ENCODE results near the gene TMEM18.

TMEM18 gene

DNA sequence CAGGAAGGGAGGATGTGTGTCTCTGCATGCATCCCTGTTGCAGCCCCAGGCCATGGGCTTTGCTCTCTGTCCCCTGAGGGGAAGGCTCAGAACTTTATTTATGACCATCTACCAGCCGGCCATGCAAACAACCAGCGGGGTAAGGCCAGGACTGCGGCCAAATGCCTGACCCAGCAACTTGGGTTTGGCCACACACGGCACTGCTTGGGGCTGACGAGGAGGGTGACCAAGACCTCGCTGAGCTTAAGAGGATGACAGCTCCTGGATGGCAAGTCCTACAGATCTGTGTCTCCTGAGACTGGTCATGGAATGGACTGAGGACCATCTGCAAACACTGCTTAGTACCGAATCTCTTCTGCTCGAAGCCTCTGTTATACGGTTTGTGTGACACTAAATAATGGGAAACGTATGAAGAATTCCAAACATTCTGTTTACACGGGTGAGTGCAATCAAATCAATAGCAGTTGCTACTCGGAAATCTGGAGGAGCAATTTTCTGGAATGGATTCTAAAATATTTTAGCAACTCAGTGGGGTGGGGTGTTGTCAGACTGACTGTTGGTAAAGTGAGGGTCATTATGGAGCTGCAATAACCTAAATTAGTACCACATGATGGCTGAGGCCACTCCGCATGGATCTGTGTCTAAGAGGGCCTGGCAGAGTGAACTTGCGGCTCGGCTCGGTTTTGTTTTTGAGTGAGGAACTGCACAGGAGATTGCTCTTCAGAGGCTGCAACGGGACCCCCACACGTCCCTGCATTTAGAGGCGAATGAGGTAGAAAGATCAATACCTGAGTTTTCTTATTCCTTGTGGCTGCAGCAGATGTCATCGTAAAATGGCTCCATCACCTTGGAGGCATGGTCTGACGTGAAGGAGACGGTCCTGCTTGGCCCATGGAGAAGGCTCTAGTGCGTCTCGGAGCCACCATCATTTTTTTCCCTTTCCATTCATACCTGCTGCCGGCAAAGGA, 26.6 kb downstream of the TMEM18 start:
- DNase-seq: no peak

GRCh38 chr2:649426-650342, 27.5 kb downstream of the TMEM18 start:
- DNase-seq: no peak

DNA sequence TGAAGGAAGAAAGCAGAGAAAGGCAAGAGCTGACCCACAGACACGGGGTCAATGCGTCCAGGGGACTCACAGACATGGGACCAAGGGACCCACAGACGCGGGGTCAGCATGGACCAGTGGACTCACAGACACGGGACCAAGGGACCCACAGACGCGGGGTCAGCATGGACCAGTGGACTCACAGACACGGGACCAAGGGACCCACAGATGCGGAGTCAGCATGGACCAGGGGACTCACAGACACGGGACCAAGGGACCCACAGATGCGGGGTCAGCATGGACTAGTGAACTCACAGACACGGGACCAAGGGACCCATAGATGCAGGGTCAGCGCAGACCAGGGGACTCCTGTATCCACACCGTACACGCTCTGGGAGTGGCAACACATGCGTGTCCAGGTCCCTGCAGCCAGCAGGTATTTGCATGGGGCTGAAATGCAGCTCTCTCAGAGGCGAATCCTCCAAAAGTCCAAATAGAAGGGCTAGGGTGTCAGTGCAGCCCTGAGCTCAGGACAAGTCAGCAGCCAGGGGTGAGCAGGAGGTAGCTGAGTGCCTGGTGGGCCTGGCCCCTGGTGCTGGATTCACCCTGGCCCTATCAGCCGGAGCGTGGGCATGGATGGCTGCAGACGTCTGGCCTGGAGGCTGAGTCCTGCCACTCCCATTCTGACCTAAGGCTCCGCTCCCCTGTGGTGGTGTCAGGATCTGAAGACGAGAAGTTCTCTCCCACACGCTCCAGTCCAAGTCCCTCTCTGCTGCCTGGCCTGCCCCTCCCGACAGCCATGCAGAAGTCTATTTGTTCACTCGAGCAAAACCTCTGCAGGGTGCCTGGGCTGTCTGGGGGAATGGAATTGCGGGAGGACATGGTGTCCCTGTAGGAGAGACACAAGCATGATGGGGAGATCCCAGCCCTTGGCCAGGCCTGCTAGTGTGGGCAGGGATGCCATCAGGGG, 28.5 kb downstream of the TMEM18 start:
- DNase-seq: no peak

- DNase-seq: no peak
Observed at GRCh38 chr2:647691-648231, 29.4 kb downstream of the TMEM18 start.

DNA sequence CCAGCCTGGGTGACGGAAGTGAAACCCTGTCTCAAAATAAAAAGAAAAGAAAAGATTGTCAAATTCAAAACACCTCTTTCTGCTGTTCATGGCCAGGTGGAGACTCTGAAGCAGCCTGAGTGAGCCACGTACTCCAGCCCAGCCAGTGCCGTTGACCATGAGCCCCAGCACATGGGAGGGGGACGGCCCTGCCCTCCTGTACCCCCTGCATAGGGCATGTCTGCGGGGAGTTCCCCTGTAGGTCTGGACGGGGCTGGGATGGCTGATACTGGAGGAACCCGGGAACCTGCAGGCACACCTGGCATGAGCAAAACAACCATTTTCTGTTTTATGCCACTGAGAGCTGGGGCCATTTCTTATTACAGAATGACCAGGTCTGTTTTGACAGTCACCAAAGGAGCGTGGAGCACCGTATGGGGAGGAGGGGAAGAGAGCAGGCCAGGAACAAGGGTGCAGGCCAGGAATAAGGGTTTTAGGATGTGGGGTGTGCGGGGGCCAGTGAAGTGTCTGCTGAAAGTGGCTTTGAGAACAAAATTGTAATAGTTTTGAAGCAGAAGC, 30.1 kb downstream of the TMEM18 start:
- no peak for DNase-seq

GRCh38 chr2:644871-645270, 32.3 kb downstream of the TMEM18 start:
- no peak for DNase-seq

DNA sequence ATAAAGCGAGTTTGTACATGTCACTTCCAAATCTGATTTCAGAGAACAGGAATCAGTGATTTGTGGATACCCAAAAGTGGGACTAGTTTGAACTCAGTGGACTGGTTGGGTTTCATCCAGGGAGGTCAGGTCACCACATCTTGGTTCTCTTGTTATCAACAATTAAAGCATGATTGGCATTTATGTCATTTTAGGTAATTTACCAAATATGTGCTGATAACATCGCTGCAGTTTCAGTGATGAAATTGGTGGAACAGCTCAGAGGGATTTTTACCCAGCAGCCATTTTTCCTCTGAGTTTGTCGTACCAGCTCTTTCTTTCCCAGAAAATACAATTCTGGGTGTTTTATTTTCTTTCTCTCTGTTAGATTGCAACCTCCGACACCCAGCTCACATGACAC, 33.4 kb downstream of the TMEM18 start:
- DNase-seq: no peak

DNA sequence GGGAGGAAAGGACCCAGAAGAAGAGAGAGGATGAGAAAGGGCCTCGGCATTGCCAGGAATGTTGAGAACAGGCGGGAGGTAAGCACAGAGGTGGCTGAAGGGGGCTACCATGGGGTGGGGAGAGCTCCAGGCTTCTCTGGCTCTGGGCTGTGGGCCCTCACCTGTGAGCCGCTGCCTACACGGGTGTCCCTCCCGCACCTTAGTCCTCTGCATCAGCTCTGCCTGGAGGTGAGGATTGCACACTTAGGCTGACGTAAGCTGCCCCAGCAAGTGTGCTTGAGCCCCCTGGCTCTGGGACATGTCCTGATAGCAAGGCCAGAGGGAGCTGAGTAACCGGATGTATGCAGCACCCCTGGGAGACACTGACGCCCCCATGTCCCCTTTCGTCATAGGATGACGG, 33.9 kb downstream of the TMEM18 start:
- no peak for DNase-seq

DNA sequence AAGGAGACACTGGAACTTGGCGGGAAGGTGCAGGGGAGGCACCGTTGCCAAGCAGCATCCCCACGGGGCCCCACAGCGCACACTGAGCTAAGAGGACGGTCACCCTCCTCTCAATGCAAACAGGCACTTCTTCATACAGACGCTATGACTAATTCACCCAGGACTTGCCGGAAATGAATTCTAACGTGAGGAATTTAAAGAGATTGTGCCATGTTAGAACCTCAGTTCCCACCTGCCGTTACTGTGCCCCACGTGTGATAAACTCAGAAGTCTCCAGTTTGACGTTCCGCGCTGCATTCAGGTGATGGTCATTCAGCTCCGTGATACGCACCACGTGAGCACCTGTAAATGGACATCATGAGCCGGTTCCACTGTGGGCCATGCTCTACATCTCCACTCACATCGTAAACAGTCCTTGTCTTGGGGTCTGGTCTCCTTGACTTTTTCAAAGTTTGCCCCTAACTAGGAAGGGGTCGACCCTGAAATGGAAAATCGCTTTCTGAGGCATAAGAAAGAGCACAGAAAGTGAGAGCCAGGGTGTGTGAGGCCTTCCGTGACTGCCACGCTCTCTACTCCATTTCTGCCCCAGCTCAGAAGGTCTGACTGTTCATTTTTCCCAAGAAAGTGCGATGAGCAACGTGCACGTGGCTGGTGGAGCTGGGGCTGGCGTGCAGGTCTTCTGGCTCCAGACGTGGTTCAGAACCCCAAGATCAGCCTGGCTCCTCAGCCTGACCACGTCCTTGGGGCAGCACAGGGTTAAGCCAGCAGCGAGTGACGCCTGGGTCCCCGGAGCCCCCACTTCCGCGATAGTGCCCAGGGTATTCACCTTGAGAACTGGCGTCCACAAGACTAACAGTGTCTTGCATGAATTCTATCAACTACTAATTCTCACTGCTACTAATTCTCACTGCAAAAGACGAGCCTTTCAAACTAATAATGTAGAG, 35.1 kb downstream of the TMEM18 start:
- no peak for DNase-seq

GRCh38 chr2:641164-641871, 35.9 kb downstream of the TMEM18 start:
- DNase-seq: no peak

DNA sequence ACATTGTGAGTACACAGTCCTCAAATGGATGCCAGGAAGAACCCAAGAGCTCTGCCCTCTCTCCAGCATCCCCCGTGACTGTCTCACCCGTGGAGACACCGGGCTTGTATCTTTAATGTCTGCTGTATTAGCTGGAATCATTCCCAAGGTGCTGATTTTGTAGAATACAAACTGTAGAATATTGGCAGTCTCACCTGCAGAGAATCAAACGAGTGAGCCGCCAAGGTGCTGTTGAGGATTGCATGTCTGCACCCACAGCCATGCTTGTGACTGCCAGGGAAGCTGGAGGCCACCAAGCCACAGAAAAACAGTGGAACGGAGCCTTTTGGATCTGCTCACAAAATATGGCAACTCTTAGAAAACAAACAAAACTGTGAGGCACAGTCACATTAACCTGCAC, 37.5 kb downstream of the TMEM18 start:
- DNase-seq: no peak

DNA sequence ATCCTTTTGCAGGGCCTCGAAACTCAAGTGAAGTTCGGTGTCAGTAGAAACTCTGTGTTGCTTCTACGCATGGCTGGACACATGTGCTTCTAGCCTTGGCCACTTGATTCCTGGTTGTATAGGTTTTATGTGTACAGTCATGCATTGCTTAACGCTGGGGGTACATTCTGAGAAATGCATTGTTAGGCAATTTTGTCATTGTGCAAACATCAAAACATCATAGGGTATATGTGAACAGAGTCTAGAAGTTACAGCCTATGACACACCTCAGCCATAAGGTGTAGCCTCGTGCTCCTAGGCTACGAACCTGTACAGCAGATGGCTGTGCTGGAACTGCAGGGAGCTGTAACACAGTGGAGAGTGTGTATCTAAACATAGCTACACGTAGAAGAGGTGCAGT, 39.4 kb downstream of the TMEM18 start:
- no peak for DNase-seq

DNA sequence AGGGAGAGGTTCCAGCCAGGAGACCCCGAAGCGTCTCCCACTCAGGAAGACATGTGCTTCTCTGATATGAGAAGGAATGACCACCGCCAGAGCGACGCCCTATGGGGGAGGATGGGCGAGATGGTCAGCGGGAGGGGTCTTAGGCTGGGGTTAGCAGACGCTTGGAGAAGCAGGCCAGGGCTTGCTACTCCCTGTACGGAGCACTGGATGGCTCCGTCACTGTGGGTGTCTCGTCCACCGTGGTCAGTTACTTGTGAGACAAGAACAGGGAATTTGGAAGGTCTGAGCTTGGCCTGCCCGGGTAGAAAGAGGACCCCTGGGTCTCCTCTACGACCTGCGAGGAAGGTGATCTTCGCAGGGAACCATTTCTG, 39.8 kb downstream of the TMEM18 start:
- no peak for DNase-seq

DNA sequence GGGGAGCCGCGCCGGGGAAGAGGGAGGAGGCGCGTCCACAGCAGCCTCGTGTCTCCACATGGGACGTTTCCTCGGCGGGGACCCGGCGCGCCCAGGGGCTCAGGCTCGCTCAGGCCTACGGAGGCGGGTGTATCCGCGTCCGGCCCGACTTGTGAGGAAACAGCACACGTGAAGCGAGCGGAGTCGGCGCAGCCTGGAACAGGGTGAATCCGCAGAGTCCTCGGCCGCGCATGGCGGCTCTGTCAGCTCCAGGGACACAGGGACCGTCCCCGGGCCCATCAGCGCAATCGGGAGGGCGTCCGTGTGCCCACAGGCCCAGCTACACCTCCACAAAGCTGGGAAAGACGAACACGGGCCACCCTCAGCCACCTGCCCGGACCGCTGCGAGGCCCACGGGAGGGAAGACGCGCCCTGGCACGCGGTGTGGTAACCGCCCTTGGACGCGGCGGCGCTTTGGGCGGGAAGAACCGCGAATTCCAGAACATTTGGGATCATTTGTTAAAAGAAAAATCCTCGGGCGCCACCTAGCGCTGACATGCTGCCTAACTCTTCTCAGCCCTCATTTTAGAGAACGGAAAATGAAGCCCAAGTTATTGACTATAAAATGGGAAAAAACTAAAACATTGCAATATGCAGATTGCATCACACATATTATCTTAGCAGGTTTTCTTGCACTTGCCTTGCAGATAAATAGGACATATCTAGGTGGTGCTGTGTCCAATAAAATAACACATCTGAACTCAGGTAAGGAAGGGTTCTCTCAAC, 40.4 kb downstream of the TMEM18 start:
- DNase-seq: peak; percentile 47

DNA sequence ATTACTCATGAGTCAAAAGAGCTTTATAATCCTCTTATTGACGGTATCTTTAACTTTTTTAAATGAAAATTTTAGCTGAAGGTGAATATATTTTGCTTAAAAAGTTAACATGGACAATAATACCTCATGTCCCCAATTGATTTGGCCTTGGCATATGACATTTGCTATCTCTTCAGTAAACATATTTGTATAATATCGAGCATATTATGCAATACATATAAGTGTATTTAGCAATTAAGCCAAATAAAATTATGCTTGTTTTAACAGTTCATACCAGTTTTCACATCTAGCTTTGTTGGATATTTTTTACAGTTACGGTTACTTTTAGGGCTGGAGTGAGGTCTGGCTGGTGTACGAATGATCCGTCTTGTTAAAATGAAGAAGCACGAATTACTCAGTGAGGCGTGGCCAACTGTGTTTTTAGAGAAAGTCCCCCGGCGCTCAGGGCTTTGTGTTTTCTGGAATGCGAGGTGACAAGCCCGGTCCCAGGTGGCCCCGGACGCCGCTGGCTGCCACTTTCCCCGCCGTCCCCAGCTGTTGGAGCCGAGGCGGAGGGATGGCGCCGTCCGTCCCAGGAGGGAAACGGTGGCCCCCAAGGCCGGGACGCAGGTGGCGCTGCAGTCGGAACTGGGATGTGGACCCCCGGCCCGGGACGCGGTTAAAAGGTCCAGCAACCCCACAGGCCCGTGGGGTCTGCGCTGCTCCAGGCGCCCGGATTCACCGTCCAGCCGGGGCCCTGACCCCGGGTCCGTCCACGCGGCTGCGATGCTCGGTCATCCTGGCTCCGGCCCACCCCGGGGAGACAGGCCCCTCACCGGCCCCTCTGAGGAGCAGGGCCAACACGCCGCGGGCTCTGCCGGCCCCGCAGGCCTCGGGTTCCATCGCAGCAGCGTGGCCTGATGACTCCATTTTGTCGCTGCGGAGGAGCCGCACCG, 41.3 kb downstream of the TMEM18 start:
- DNase-seq: no peak

GRCh38 chr2:634636-635388, 42.4 kb downstream of the TMEM18 start:
- no peak for DNase-seq

- no peak for DNase-seq
Observed at GRCh38 chr2:634041-634440, 43.2 kb downstream of the TMEM18 start.
